ENCODE results near the gene PUSL1.
A peak's percentile ranks its signal among the peaks of the same experiment; 100 is the strongest.

Gene PUSL1

DNA sequence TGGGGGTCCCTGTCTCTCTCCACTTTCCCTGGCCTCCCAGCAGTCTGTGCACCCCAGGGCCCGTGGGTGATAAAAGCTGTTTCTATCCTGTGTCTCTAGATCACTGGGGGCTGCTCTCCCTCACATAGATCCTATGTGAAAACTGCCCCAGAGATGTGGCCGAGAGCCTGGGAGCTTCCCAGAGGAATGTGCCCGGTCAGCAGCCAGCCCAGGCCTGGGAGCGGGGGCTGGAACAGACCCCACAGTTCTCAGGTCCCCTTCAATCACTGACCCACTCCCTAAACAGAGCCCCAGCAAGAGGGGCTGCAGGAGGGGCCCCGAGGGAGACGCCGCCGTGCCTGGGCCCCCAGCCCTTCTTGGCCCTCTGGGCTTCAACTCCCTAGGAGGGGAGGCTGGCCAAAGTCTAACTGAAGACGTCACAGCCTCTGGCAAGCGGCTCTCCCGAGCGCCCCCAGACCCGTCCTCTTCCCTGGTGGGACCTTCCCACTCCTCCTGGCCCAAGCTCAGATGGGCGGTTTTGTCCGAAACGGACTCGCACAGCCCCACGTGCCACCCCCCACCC is 49.6 kb downstream of the PUSL1 start:
- DNase-seq (ENCODE audit: low read depth) = no peak
- H3K4me3 ChIP-seq (replicated peaks; ENCODE audit: low read depth, low read length) = peak overlapping the region; percentile 64
- TF ChIP-seq, protein P1, sequence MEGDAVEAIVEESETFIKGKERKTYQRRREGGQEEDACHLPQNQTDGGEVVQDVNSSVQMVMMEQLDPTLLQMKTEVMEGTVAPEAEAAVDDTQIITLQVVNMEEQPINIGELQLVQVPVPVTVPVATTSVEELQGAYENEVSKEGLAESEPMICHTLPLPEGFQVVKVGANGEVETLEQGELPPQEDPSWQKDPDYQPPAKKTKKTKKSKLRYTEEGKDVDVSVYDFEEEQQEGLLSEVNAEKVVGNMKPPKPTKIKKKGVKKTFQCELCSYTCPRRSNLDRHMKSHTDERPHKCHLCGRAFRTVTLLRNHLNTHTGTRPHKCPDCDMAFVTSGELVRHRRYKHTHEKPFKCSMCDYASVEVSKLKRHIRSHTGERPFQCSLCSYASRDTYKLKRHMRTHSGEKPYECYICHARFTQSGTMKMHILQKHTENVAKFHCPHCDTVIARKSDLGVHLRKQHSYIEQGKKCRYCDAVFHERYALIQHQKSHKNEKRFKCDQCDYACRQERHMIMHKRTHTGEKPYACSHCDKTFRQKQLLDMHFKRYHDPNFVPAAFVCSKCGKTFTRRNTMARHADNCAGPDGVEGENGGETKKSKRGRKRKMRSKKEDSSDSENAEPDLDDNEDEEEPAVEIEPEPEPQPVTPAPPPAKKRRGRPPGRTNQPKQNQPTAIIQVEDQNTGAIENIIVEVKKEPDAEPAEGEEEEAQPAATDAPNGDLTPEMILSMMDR (IDR thresholded peaks at IDR 0.05; ENCODE audit: low read length, missing control alignments) = no peak

GRCh38 chr1:1358433-1359271 is 50.3 kb downstream of the PUSL1 start, which contains the start of gene MXRA8:
TSS of gene MXRA8 (minus strand) at chr1:1358555. CDS start at chr1:1358504, 51 bp downstream.
- TF ChIP-seq, protein P1 (IDR thresholded peaks at IDR 0.05; ENCODE audit: low read length, missing control alignments) = no peak
- DNase-seq (ENCODE audit: low read depth) = peak; percentile 76
- peak within 1 kb of the TSS; percentile 64 for H3K4me3 ChIP-seq (replicated peaks; ENCODE audit: low read depth, low read length)

DNA sequence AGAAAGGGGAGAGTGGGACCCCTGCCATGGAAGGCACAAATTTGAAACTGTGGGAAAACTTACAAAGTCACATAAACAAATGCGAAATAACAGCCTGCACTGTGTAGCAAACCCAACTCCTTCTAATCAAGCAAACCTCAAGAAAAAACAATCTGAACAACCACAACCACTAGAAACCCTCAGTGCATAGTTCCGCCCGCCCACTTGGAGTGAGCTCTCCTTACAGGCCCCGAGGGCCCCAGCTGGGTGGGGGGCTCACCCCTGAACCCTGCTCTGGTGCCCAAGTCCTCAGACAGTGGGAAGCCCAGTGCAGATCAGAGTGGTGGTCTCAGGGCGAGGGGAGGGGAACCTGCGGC is 50.9 kb downstream of the PUSL1 start:
- H3K4me3 ChIP-seq (replicated peaks; ENCODE audit: low read depth, low read length) = no peak overlapping the region
- DNase-seq (ENCODE audit: low read depth) = no peak
- TF ChIP-seq, protein P1 (IDR thresholded peaks at IDR 0.05; ENCODE audit: low read length, missing control alignments) = no peak

- DNase-seq (ENCODE audit: low read depth) = no peak
- TF ChIP-seq, protein P1 (IDR thresholded peaks at IDR 0.05; ENCODE audit: low read length, missing control alignments) = no peak
- H3K4me3 ChIP-seq (replicated peaks; ENCODE audit: low read depth, low read length) = no peak overlapping the region
Measured at GRCh38 chr1:1359664-1360468, 51.5 kb downstream of the PUSL1 start.

- TF ChIP-seq, protein P1 (IDR thresholded peaks at IDR 0.05; ENCODE audit: low read length, missing control alignments) = no peak
- DNase-seq (ENCODE audit: low read depth) = peak; percentile 87
Measured at GRCh38 chr1:1360506-1361169, 52.2 kb downstream of the PUSL1 start.

More at GRCh38 chr1:1360506-1361169, 52.2 kb downstream of the PUSL1 start:
- no peak overlapping the region for H3K4me3 ChIP-seq (replicated peaks; ENCODE audit: low read depth, low read length)
